ENCODE data around the gene MCF2L2. TPM values are rescaled to one million over a fixed set of nuclear protein-coding genes. Genes with fewer than 3 reads are reported as not detected.

The MCF2L2 gene
- total and polyA plus RNA-seq, 2 donors (not counting 3 experiments of a cell fraction or from before 2014, with no cell fraction given), result 0.15 to 1.1 TPM

DNA sequence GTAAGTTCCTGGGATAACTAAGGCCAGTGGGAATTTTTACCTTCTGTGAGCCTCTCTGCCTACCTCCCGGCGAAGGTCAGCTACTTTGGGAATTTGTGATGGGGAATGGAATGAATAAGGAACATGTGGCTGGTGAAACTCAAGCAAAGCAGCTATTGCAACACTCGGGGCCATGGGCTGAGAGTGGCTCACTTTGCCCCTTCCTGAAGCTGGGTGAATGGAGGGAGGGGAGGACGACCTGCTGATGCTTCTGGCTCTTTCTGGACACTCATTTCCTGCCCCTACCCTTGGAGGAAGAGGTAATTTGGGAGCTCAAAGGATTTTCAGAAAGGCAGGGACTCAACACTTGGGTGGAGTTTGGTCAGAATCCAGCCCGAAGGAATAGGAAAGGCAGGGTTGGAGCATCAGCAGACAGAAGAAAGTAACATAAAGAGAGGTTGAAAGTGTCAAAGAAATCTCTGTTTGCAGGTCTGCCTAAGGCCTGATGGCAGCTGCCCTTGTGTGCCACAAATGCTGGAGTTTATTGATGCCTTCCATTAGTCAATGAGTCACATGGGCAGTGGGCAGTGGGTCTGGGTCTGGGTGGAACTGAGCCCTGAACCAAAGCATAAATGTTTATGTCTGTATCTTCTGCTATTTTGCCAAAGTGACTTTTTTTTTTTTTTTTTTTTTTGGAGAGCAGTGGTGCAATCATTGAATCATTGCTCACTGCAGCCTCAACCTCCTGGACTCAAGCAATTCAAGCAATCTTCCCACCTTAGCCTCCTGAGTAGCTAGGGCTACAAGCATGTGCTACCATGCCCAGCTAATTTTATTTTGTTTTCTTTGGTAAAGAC is 278.3 kb downstream of the MCF2L2 start:
- no peak overlapping the region for H3K4me2 ChIP-seq (ENCODE audit: insufficient read depth, low read length)
- no peak overlapping the region for H3K4me3 ChIP-seq (replicated peaks in 1 of 3; ENCODE audit: insufficient read depth in 1 of 3, low read depth in 1 of 3, low read length in 3 of 3)
- H3K27me3 ChIP-seq (ENCODE audit: control insufficient read depth in 2 of 2, insufficient read depth in 2 of 2, low read length in 2 of 2), result peaks cover 0 to 3% of the 10 kb centered on the region in 2 experiments
- no peaks in the 10 kb centered on the region for H3K9me1 ChIP-seq (replicated peaks; ENCODE audit: control insufficient read depth, extremely low read depth, insufficient read depth, low read length)
- CTCF ChIA-PET, result interaction anchor here (0.7 to 1.2 kb wide), 3 partner anchors 10 to 24 kb away, joined by 3 to 5 read pairs (median 3); no protein-coding TSS in a partner anchor
- H3K9me3 ChIP-seq (replicated peaks; ENCODE audit: control insufficient read depth, insufficient read depth, low read length), result no peaks in the 10 kb centered on the region
- BruUV-seq (replicated peaks), result no TSS peak
- POLR2A ChIA-PET, result no interaction called here
- no peak for TF ChIP-seq MYC (IDR thresholded peaks at IDR 0.05; ENCODE audit: low read depth, low read length)
- TF ChIP-seq, protein P1, sequence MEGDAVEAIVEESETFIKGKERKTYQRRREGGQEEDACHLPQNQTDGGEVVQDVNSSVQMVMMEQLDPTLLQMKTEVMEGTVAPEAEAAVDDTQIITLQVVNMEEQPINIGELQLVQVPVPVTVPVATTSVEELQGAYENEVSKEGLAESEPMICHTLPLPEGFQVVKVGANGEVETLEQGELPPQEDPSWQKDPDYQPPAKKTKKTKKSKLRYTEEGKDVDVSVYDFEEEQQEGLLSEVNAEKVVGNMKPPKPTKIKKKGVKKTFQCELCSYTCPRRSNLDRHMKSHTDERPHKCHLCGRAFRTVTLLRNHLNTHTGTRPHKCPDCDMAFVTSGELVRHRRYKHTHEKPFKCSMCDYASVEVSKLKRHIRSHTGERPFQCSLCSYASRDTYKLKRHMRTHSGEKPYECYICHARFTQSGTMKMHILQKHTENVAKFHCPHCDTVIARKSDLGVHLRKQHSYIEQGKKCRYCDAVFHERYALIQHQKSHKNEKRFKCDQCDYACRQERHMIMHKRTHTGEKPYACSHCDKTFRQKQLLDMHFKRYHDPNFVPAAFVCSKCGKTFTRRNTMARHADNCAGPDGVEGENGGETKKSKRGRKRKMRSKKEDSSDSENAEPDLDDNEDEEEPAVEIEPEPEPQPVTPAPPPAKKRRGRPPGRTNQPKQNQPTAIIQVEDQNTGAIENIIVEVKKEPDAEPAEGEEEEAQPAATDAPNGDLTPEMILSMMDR (IDR thresholded peaks at IDR 0.05; ENCODE audit: extremely low read depth in 1 of 2, insufficient read depth in 1 of 2, low read depth in 1 of 2, low read length in 2 of 2), result no peak
- TF ChIP-seq, protein P2, sequence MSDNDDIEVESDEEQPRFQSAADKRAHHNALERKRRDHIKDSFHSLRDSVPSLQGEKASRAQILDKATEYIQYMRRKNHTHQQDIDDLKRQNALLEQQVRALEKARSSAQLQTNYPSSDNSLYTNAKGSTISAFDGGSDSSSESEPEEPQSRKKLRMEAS (IDR thresholded peaks at IDR 0.05; ENCODE audit: insufficient read depth, insufficient read length), result no peak
- no peak for TF ChIP-seq EZH2 (IDR thresholded peaks at IDR 0.05; ENCODE audit: borderline replicate concordance, low read depth, low read length, severe bottlenecking)
- no peak for TF ChIP-seq POLR2A (IDR thresholded peaks at IDR 0.05; ENCODE audit: low read depth, low read length)
- no peak for TF ChIP-seq POLR2AphosphoS5 (IDR thresholded peaks at IDR 0.05; ENCODE audit: insufficient read depth, low read depth, low read length)
- TF ChIP-seq FOS (IDR thresholded peaks at IDR 0.05; ENCODE audit: borderline replicate concordance, insufficient read depth, low read length), result no peak
- no peak for TF ChIP-seq JUN (IDR thresholded peaks at IDR 0.05; ENCODE audit: borderline replicate concordance, insufficient read depth, insufficient read length, low read depth)
- no peak for TF ChIP-seq GATA2 (IDR thresholded peaks at IDR 0.05; ENCODE audit: insufficient read depth, insufficient read length, low read depth, low read length)
- H3K36me3 ChIP-seq (ENCODE audit: control insufficient read depth in 2 of 2, extremely low read depth in 1 of 2, insufficient read depth in 2 of 2, low read length in 2 of 2), result no peaks in the 10 kb centered on the region
- H4K20me1 ChIP-seq (replicated peaks; ENCODE audit: control insufficient read depth, extremely low read depth, insufficient read depth, low read length), result no peaks in the 10 kb centered on the region
- no peaks in the 10 kb centered on the region for H3K4me1 ChIP-seq (ENCODE audit: control insufficient read depth, extremely low read depth, insufficient read depth, low read length)
- no peak overlapping the region for H3K9ac ChIP-seq (replicated peaks; ENCODE audit: extremely low read depth, insufficient read depth, low read length)
- H2AFZ ChIP-seq (ENCODE audit: low read depth, low read length), result peak overlapping the region; percentile 51
- no peak overlapping the region for H3K27ac ChIP-seq (ENCODE audit: insufficient read depth, low read depth, low read length)
- dilution Hi-C loops (cut with MboI; ENCODE audit: extremely low pct_ligation_motif_present, low sequenced_read_pairs), result no loop called here
- intact Hi-C loops (cut with micrococcal nuclease), result no loop called here
- FAIRE-seq (no peak), DNase-seq (ENCODE audit: low read depth, low spot score) (no peak)
- H3K79me2 ChIP-seq (ENCODE audit: control insufficient read depth, insufficient read depth, low read length), result no peaks in the 10 kb centered on the region
